ENCODE data around the gene CHST10.

GRCh38 chr2:100426384-100426720 is 8.9 kb upstream of the CHST10 start:
- TF ChIP-seq, protein P1, sequence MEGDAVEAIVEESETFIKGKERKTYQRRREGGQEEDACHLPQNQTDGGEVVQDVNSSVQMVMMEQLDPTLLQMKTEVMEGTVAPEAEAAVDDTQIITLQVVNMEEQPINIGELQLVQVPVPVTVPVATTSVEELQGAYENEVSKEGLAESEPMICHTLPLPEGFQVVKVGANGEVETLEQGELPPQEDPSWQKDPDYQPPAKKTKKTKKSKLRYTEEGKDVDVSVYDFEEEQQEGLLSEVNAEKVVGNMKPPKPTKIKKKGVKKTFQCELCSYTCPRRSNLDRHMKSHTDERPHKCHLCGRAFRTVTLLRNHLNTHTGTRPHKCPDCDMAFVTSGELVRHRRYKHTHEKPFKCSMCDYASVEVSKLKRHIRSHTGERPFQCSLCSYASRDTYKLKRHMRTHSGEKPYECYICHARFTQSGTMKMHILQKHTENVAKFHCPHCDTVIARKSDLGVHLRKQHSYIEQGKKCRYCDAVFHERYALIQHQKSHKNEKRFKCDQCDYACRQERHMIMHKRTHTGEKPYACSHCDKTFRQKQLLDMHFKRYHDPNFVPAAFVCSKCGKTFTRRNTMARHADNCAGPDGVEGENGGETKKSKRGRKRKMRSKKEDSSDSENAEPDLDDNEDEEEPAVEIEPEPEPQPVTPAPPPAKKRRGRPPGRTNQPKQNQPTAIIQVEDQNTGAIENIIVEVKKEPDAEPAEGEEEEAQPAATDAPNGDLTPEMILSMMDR (conservative IDR thresholded peaks at IDR 0.05; ENCODE audit: low read depth, low read length) = no peak
- no peak for TF ChIP-seq EZH2 (IDR thresholded peaks at IDR 0.05; ENCODE audit: borderline replicate concordance, low read depth, low read length, poor library complexity, severe bottlenecking)
